CD4-positive, alpha-beta T cell treated with Interleukin-10 for 1 hour (primary cell): ENCODE results near the gene SMPD2.

Experiments used
- DNase-seq: peaks from one replicate; pipeline ENCODE4 v3.0.0-alpha.2; 2020

SMPD2 gene

GRCh38 chr6:109461733-109462526 lies 21.4 kb downstream of the SMPD2 start:
- DNase-seq, result peak; percentile 23

GRCh38 chr6:109465772-109466171 lies 25.2 kb downstream of the SMPD2 start:
- DNase-seq, result no peak

- no peak for DNase-seq
Measured at GRCh38 chr6:109466212-109466923, 25.8 kb downstream of the SMPD2 start.

- DNase-seq, result no peak
Measured at GRCh38 chr6:109467696-109468095, 27.2 kb downstream of the SMPD2 start.

- DNase-seq, result no peak
Measured at GRCh38 chr6:109469591-109470189, 29.2 kb downstream of the SMPD2 start.

- no peak for DNase-seq
Measured at GRCh38 chr6:109471105-109471810, 30.7 kb downstream of the SMPD2 start.

- no peak for DNase-seq
Measured at GRCh38 chr6:109472132-109472995, 31.8 kb downstream of the SMPD2 start.

- DNase-seq, result no peak
Measured at GRCh38 chr6:109473120-109473519, 32.6 kb downstream of the SMPD2 start.

- no peak for DNase-seq
Measured at GRCh38 chr6:109474995-109475394, 34.5 kb downstream of the SMPD2 start.

GRCh38 chr6:109475625-109476024 lies 35.1 kb downstream of the SMPD2 start:
- no peak for DNase-seq

- DNase-seq, result no peak
Measured at GRCh38 chr6:109477184-109477583, 36.7 kb downstream of the SMPD2 start.

GRCh38 chr6:109477725-109478124 lies 37.2 kb downstream of the SMPD2 start:
- no peak for DNase-seq

GRCh38 chr6:109478222-109478805 lies 37.8 kb downstream of the SMPD2 start:
- DNase-seq, result no peak

GRCh38 chr6:109478841-109479624 lies 38.5 kb downstream of the SMPD2 start:
- DNase-seq, result peak; percentile 50

- DNase-seq, result no peak
Measured at GRCh38 chr6:109480993-109481480, 40.5 kb downstream of the SMPD2 start.

GRCh38 chr6:109482905-109483734 lies 42.6 kb downstream of the SMPD2 start, which contains the start of gene ZBTB24:
ZBTB24 (minus strand) TSS chr6:109483219; CDS start chr6:109482026, 1,193 bp downstream.
- DNase-seq, result peak; percentile 92

- no peak for DNase-seq
Measured at GRCh38 chr6:109483735-109484057, 43.2 kb downstream of the SMPD2 start.

- DNase-seq, result no peak
Measured at GRCh38 chr6:109484122-109484521, 43.6 kb downstream of the SMPD2 start.

GRCh38 chr6:109485266-109485935 lies 44.9 kb downstream of the SMPD2 start:
- DNase-seq, result no peak
